Subcutaneous abdominal adipose tissue (tissue), 5 donors: Measurements from ENCODE around the gene RAD1.

Source experiments
- H3K27ac ChIP-seq: one replicate; pipeline ENCODE4 v1.7.0; 2013; ENCODE audit warnings: low read depth, mild to moderate bottlenecking, inconsistent platforms, low read length, moderate library complexity
- H3K27me3 ChIP-seq, 5 donors: one replicate each; pipeline ENCODE4 v1.7.0; 2013; ENCODE audit warnings: low read length in 5 of 5, inconsistent platforms in 1 of 5; ENCODE audit not compliant: control insufficient read depth in 5 of 5, insufficient read depth in 4 of 5
- H3K36me3 ChIP-seq, 5 donors: one replicate each; pipeline ENCODE4 v1.7.0; 2013; ENCODE audit warnings: low read length in 5 of 5; ENCODE audit not compliant: control insufficient read depth in 5 of 5, insufficient read depth in 5 of 5
- H3K4me1 ChIP-seq, 5 donors: one replicate each; pipeline ENCODE4 v1.7.0; 2013; ENCODE audit warnings: low read length in 5 of 5, mild to moderate bottlenecking in 3 of 5, moderate library complexity in 1 of 5; ENCODE audit not compliant: control insufficient read depth in 5 of 5, insufficient read depth in 5 of 5
- H3K4me3 ChIP-seq, 5 donors: one replicate each; pipeline ENCODE4 v1.7.0; 2013; ENCODE audit warnings: low read length in 5 of 5, low read depth in 1 of 5
- H3K9ac ChIP-seq, 5 donors: one replicate each; pipeline ENCODE4 v1.7.0; 2013; ENCODE audit warnings: low read length in 5 of 5, mild to moderate bottlenecking in 4 of 5, moderate library complexity in 3 of 5
- H3K9me3 ChIP-seq, 5 donors: one replicate each; pipeline ENCODE4 v1.7.0; 2013; ENCODE audit warnings: low read length in 5 of 5; ENCODE audit not compliant: control insufficient read depth in 5 of 5
- donor health status: healthy.
- donor health status: healthy.
- donor health status: healthy.
- donor health status: healthy.
- donor health status: healthy.

The RAD1 gene, protein sequence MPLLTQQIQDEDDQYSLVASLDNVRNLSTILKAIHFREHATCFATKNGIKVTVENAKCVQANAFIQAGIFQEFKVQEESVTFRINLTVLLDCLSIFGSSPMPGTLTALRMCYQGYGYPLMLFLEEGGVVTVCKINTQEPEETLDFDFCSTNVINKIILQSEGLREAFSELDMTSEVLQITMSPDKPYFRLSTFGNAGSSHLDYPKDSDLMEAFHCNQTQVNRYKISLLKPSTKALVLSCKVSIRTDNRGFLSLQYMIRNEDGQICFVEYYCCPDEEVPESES

DNA sequence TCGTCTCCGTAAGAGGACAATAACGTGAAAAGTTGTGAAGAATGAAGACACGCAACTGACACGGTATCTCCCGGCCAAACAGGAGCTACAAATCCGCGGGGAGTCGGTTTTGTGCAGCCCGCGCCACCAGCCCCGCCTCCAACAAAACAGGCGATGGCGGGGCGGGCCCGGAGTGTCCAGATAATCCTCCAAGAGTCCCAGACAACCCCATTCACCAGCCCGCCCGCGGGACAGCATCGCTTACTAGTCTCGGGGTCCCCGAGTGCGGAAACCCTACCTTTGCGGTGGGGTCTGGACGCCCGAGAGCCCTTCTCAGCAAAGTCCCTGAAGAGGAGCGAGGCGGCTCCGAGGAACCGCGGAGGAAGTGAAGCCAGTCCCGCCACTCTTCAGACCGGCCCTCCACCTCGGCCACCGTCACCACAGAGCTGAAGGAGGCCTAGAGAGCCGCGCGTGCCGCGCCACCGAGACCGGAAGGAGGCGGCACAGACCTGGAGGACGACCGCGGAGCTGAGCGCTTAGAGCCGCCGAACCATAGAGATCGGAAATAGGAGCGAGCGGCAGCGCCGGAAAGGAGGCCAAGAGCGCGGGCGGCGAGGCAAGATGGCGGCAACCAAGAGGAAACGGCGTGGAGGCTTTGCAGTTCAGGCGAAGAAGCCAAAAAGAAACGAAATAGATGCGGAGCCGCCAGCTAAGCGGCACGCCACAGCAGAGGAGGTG is at the start of gene RAD1, which contains the start of gene BRIX1:
TSS of gene RAD1 (minus strand) at position 366 of the 717 bp plus-strand sequence. CDS start 612 bp downstream, outside the sequence.
TSS of gene BRIX1 (plus strand) at position 573 of the 717 bp plus-strand sequence. CDS start at position 601, 28 bp downstream.
- H3K27ac ChIP-seq = peak within 1 kb of the TSS; percentile 88
- H3K4me1 ChIP-seq = peaks cover 3 to 34% (median 28%) of the 10 kb centered on the region in 5 donors
- no peaks in the 10 kb centered on the region for H3K27me3 ChIP-seq
- peak within 1 kb of the TSS; percentile 81 to 99 (median 99) for H3K9ac ChIP-seq
- peak within 1 kb of the TSS; percentile 91 to 100 (median 94) for H3K4me3 ChIP-seq
- H3K36me3 ChIP-seq = peaks cover 11 to 17% (median 16%) of the 10 kb centered on the region in 5 donors
- no peaks in the 10 kb centered on the region for H3K9me3 ChIP-seq

DNA sequence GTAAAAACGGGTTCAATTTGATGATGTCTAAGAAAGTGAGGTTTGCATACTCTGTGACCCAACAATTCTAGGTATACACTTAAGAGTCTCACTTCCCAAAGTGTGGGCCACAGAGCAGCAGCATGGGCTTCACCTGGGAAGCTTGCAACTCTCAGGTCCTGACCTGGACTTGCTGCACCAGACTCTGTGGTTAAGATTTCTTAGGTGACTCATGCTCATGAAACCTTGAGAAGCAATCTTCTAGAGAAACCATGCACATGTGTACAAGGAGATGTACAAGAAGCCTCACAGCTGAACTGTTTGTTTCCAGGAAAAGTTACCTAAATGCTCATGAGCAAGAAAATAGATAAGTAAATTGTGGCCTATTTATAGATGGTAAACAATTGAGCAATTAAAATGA is 44.0 kb upstream of the RAD1 start:
- Histone ChIP-seq H3K36me3 (peaks cover 3 to 9% (median 5%) of the 10 kb centered on the region in 5 donors), H3K27me3 (no peaks in the 10 kb centered on the region), H3K27ac (no peak overlapping the region), H3K9ac (no peak overlapping the region), H3K4me1 (peaks cover 0 to 10% (median 0%) of the 10 kb centered on the region in 5 donors), H3K4me3 (no peak overlapping the region), H3K9me3 (no peaks in the 10 kb centered on the region)

DNA sequence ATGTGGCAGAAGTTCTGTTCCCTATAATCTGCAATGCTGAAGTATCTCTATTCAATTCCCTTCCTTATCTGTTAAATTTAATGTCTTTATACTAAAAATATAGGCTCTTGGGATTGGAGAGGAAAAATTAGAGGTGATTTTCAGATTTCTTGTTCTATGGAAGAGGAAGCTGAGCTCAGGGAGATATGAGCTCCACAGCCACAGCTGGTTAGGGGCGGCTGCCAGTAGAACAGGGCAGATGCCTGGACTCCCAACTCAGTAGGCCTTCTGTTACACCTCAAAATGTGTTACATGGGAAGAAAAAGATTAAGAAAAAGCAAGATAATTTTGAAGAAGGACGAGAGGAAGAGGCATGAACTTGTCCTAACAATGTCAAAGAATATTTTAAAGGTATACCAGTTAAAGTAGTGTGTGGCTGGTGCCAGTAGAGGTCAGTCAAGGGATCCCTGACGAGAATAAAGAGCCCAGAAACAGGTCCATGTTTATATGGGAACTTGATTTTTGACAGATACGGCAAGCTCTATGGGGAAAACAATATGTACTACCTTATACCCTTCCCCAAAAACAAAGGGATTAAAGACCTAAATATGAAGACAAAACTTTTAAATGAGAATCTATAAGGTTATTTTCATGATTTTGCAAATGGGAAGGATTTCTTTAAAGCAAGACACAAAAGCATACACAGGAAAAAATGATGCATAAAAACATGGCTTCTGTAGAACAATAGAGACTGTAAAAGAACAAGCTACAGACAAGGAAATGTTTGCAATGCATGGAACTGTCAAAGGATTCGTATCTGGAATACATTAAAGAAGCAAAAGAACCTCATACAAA is 42.8 kb upstream of the RAD1 start:
- Histone ChIP-seq H3K27ac (peak overlapping the region; percentile 23), H3K36me3 (peaks cover 9 to 15% (median 12%) of the 10 kb centered on the region in 5 donors), H3K4me3 (no peak overlapping the region), H3K4me1 (peaks cover 0 to 10% (median 0%) of the 10 kb centered on the region in 5 donors), H3K9ac (peak overlapping the region in 1 of 5 donors; percentile 53), H3K27me3 (no peaks in the 10 kb centered on the region), H3K9me3 (no peaks in the 10 kb centered on the region)

DNA sequence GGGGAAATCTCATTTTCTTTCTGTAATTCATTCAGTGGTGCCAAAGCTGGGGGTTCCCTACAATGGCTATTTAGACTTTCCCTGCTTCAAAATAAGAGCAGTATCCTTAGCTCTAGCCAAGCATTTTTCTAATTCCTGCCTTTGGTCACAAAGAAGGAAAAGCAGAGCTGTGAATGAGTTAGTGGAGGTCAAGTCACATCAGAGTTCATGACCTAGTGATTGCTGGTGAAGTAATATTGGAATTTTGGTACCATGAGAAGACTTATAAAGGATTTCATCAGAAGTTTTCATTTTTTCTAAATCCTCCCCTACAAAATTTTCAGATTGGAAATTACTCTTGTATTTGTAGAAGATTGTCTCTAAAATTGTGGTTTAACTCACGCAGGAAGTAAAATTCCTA is 42.0 kb upstream of the RAD1 start:
- Histone ChIP-seq H3K4me1 (peaks cover 0 to 10% (median 0%) of the 10 kb centered on the region in 5 donors), H3K4me3 (no peak overlapping the region), H3K36me3 (peaks cover 10 to 21% (median 13%) of the 10 kb centered on the region in 5 donors), H3K27me3 (no peaks in the 10 kb centered on the region), H3K27ac (peak overlapping the region; percentile 23), H3K9me3 (no peaks in the 10 kb centered on the region), H3K9ac (no peak overlapping the region)

DNA sequence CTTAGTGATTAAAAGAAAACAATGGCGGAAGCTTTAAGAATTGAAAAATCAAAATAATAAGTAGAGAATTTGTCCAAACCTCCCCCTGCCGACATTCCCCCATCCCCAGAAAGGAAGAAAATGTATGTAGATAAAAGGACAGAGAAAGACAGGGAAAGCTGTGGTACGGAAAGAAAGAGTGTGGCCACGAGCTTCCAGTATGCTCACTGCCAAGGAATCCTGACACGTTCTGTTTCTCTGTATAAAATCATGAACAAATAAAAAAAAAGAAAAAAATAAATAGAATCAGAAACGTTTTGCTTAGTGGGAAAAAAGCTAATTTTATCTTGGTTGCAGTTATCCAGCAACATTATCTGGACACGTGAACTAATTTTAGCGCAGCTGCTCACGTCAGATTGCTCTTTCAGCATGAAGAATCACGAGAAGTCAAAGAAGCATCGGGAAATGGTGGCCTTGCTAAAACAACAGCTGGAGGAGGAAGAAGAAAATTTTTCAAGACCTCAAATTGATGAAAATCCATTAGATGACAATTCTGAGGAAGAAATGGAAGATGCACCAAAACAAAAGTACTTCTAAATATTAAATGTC is 29.2 kb upstream of the RAD1 start:
- no peaks in the 10 kb centered on the region for H3K9me3 ChIP-seq
- no peak overlapping the region for H3K9ac ChIP-seq
- peaks cover 38 to 60% (median 52%) of the 10 kb centered on the region in 5 donors for H3K36me3 ChIP-seq
- H3K4me3 ChIP-seq = no peak overlapping the region
- no peaks in the 10 kb centered on the region for H3K27me3 ChIP-seq
- no peaks in the 10 kb centered on the region for H3K4me1 ChIP-seq
- no peak overlapping the region for H3K27ac ChIP-seq

DNA sequence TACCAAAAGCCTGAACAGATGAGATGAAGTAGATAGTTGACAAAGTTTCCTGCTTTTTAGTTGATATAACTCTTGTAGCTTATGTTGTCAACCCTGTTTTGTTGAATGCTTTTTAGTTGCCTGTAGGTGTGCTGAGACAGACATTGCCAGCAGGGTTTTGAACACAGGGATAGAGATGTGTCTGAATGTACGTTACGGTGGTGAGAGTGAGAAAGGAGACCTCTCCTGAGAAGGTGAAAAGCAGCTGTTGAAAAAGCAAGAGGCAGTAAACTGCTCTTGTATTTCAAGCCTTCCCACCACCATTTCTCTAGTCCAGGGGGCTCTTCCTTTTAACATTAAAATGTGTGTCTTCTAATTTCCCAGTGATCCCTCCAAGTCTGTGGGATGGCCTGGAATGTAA is 28.7 kb upstream of the RAD1 start:
- Histone ChIP-seq H3K9ac (no peak overlapping the region), H3K4me1 (no peaks in the 10 kb centered on the region), H3K27me3 (no peaks in the 10 kb centered on the region), H3K9me3 (no peaks in the 10 kb centered on the region), H3K27ac (no peak overlapping the region), H3K4me3 (no peak overlapping the region), H3K36me3 (peaks cover 35 to 60% (median 49%) of the 10 kb centered on the region in 5 donors)

DNA sequence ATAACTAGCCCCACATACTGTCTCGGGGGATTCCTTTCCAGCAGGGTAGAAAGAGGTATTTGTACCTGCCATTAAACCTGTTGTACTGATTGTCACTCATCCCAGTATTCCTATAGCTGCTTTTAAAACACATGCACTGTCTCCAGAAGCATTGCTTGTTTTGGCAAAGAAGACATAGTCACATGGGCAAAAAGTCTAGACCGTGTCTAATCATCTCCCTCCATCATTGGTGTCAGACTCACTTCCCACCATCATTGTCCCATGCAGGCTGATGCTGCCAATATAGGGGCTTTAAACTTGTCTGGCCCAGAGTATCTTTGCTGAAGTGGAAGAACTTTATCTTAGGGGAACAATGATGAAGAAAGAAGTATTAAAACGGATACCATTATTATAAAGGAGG is 26.6 kb upstream of the RAD1 start:
- H3K9me3 ChIP-seq = no peaks in the 10 kb centered on the region

DNA sequence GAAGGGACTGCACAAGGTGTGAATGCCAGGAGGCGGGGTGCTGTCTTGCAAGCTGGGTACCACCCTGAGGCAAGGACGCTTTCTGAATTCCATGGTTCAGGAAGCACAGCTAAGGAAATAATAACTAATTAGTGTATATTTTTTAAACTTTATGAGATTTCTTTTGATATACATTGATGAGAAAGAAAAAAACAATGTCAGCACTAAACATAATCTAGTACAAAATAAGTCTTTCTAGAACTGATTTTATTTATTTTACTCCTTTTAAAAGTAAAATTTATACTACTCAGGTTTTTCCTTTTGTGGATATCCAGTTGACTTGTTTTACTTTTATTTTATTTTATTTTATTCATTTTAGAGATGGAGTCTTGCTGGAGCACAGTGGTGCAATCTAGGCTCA is 17.6 kb upstream of the RAD1 start:
- Histone ChIP-seq H3K9me3 (no peaks in the 10 kb centered on the region), H3K36me3 (peaks cover 12 to 24% (median 17%) of the 10 kb centered on the region in 5 donors), H3K4me3 (no peak overlapping the region), H3K4me1 (peaks cover 0 to 20% (median 19%) of the 10 kb centered on the region in 5 donors), H3K27me3 (no peaks in the 10 kb centered on the region), H3K9ac (no peak overlapping the region), H3K27ac (no peak overlapping the region)

More for the DNA sequence above, 26.6 kb upstream of the RAD1 start:
- no peaks in the 10 kb centered on the region for H3K4me1 ChIP-seq
- no peaks in the 10 kb centered on the region for H3K27me3 ChIP-seq
- no peak overlapping the region for H3K4me3 ChIP-seq
- no peak overlapping the region for H3K9ac ChIP-seq
- H3K27ac ChIP-seq = no peak overlapping the region
- H3K36me3 ChIP-seq = peaks cover 52 to 80% (median 55%) of the 10 kb centered on the region in 5 donors

DNA sequence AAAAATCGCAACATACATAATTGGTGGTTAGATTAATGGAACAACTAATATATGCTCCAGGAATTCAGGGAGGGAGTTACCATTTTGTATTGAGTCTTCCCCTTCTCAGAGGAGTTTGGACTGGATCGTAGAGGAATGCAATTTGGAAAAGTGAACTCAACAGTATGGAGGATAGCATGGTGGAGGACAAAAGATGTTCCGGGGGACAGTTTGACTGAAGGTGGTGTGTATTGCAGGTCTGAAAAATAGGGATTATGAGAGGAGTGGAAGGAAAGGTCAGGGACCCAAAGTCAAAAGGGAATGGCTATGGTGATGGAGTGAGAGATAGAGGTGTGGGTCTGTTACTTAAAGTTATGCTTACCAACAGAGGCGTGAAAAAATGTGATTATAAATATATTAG is 15.6 kb upstream of the RAD1 start:
- Histone ChIP-seq H3K36me3 (peaks cover 5 to 14% (median 7%) of the 10 kb centered on the region in 5 donors), H3K27ac (no peak overlapping the region), H3K4me3 (peak overlapping the region; percentile 80 to 98 (median 84)), H3K9ac (peak overlapping the region in 4 of 5 donors; percentile 82 to 97 (median 88)), H3K9me3 (no peaks in the 10 kb centered on the region), H3K4me1 (peaks cover 0 to 20% (median 19%) of the 10 kb centered on the region in 5 donors), H3K27me3 (no peaks in the 10 kb centered on the region)
